CD4-positive, alpha-beta memory T cell (primary cell): ENCODE data around the gene PPP1R12B. TPM values are rescaled to one million over a fixed set of nuclear protein-coding genes. Genes with fewer than 3 reads are reported as not detected.
"Not testable (repeated sequence)": the region's sequence is repeated elsewhere in the genome, so short reads cannot be mapped to it uniquely, and the experiment has no call there.

Experiments
- CTCF ChIA-PET: fragments of 350-600 bp; sonication (Branson Sonifier 250); formaldehyde crosslinking; loops from one replicate; lab custom pipeline; 2021; ENCODE audit warnings: inconsistent platforms; ENCODE audit not compliant: partially characterized antibody; lab: Charles Lee
- POLR2A ChIA-PET: fragments of 350-600 bp; sonication (Branson Sonifier 250); formaldehyde crosslinking; loops from one replicate; lab custom pipeline; 2021; ENCODE audit not compliant: partially characterized antibody; lab: Charles Lee
- DNase-seq, 5 donors: peaks; one replicate each; pipeline versions ENCODE4 v3.0.0 to v3.0.0-alpha.2; 2020 to 2022; ENCODE audit warnings: mixed read lengths in 1 of 5
- H3K27ac ChIP-seq: one replicate; pipeline ENCODE4 v1.7.0; 2013; ENCODE audit warnings: low read depth, low read length
- H3K27me3 ChIP-seq: 2 replicates; pipeline ENCODE4 v1.7.0; 2013; ENCODE audit warnings: mild to moderate bottlenecking, low read length, moderate library complexity; ENCODE audit not compliant: insufficient read depth
- H3K36me3 ChIP-seq: 2 replicates; pipeline ENCODE4 v1.7.0; 2013; ENCODE audit warnings: mild to moderate bottlenecking, low read length, moderate library complexity; ENCODE audit not compliant: insufficient read depth
- H3K4me1 ChIP-seq: 2 replicates; pipeline ENCODE4 v1.7.0; 2013; ENCODE audit warnings: mild to moderate bottlenecking, low read length, moderate library complexity; ENCODE audit not compliant: insufficient read depth
- H3K4me3 ChIP-seq, 2 donors: one replicate each; pipeline ENCODE4 v1.7.0; 2013; ENCODE audit warnings: low read length in 2 of 2, mild to moderate bottlenecking in 1 of 2
- H3K9me3 ChIP-seq, 2 donors: one replicate each; pipeline ENCODE4 v1.7.0; 2013; ENCODE audit warnings: low read length in 2 of 2, control low read depth in 1 of 2; ENCODE audit not compliant: control insufficient read depth in 1 of 2
- H3K27ac Mint-ChIP-seq, 7 donors: one replicate each; pipeline ENCODE4 v1.8.0; 2020 to 2021; ENCODE audit warnings: mixed read lengths in 7 of 7, mild to moderate bottlenecking in 6 of 7, inconsistent platforms in 3 of 7, moderate library complexity in 3 of 7
- H3K27me3 Mint-ChIP-seq, 2 donors: one replicate each; pipeline ENCODE4 v1.8.0; 2020 to 2021; ENCODE audit warnings: mixed read lengths in 2 of 2
- H3K36me3 Mint-ChIP-seq, 2 donors: one replicate each; pipeline ENCODE4 v1.8.0; 2020 to 2021; ENCODE audit warnings: mixed read lengths in 2 of 2, inconsistent platforms in 1 of 2, mild to moderate bottlenecking in 1 of 2
- H3K4me1 Mint-ChIP-seq, 4 donors: one replicate each; pipeline ENCODE4 v1.8.0; 2020 to 2021; ENCODE audit warnings: mixed read lengths in 4 of 4, mild to moderate bottlenecking in 1 of 4
- H3K4me3 Mint-ChIP-seq, 8 donors: one replicate each; pipeline ENCODE4 v1.8.0; 2020 to 2021; ENCODE audit warnings: mixed read lengths in 8 of 8, mild to moderate bottlenecking in 7 of 8, moderate library complexity in 6 of 8, inconsistent platforms in 3 of 8
- H3K9me3 Mint-ChIP-seq, 8 donors: one replicate each; pipeline ENCODE4 v1.8.0; 2020 to 2021; ENCODE audit warnings: mixed read lengths in 8 of 8, mild to moderate bottlenecking in 5 of 8, inconsistent platforms in 3 of 8, moderate library complexity in 1 of 8
- intact Hi-C: fragments of 100-400 bp; cut with micrococcal nuclease; formaldehyde crosslinking; loops from one replicate; pipeline ENCODE4 v1.15.1; 2023
- polyA plus RNA-seq, 2 donors: library from polyadenylated mRNA; unstranded; fragments of 300-500 nt; fragmentation: Illumina TruSeq; gene quantifications; one replicate each; pipeline ENCODE4 v1.2.3, GENCODE V29; 2021
- total RNA-seq, 2 experiments: library from RNA; stranded (reverse); gene quantifications; one replicate each; pipeline ENCODE4 v1.2.3, GENCODE V29; 2021

The PPP1R12B gene
- total and polyA plus RNA-seq, 4 experiments from 2014 or later = 1.9 to 33.7 (median 17.0) TPM

DNA sequence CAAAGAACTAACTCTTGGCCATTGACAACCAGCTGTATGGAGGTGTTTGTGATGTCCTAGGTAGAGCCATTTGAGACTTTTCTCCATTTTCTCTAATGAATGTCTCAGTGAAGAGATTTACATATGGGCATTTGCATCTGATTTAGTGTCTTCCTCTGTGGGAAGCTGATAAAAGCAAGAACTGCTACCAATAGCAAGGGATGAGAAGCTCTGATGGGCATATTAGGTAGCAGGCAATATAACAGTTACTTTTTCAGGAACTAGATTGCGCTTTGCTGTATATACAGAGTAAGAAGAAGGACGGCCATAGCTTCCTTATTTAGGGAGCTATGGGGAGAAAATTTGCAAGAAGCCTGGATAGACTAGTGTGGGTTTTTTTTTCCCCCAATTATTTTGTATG is 192.4 kb downstream of the PPP1R12B start:
- H3K36me3 ChIP-seq, H3K4me1 ChIP-seq, H3K4me1 Mint-ChIP-seq, H3K4me3 Mint-ChIP-seq, CTCF ChIA-PET, DNase-seq, H3K27me3 Mint-ChIP-seq, H3K27me3 ChIP-seq, H3K4me3 ChIP-seq, H3K27ac ChIP-seq, H3K27ac Mint-ChIP-seq, H3K9me3 ChIP-seq, H3K36me3 Mint-ChIP-seq, POLR2A ChIA-PET, H3K9me3 Mint-ChIP-seq, intact Hi-C loops: not testable (repeated sequence)

- H3K27me3 Mint-ChIP-seq, H3K27ac ChIP-seq, H3K27me3 ChIP-seq, H3K4me3 ChIP-seq, H3K36me3 ChIP-seq, H3K9me3 Mint-ChIP-seq, DNase-seq, H3K4me1 ChIP-seq, CTCF ChIA-PET, H3K9me3 ChIP-seq, POLR2A ChIA-PET, H3K4me3 Mint-ChIP-seq, intact Hi-C loops, H3K36me3 Mint-ChIP-seq, H3K4me1 Mint-ChIP-seq, H3K27ac Mint-ChIP-seq: not testable (repeated sequence)
Measured at GRCh38 chr1:202542415-202542814, 193.9 kb downstream of the PPP1R12B start.

GRCh38 chr1:202543537-202543936 is 195.0 kb downstream of the PPP1R12B start:
- POLR2A ChIA-PET, CTCF ChIA-PET: not testable (repeated sequence)

DNA sequence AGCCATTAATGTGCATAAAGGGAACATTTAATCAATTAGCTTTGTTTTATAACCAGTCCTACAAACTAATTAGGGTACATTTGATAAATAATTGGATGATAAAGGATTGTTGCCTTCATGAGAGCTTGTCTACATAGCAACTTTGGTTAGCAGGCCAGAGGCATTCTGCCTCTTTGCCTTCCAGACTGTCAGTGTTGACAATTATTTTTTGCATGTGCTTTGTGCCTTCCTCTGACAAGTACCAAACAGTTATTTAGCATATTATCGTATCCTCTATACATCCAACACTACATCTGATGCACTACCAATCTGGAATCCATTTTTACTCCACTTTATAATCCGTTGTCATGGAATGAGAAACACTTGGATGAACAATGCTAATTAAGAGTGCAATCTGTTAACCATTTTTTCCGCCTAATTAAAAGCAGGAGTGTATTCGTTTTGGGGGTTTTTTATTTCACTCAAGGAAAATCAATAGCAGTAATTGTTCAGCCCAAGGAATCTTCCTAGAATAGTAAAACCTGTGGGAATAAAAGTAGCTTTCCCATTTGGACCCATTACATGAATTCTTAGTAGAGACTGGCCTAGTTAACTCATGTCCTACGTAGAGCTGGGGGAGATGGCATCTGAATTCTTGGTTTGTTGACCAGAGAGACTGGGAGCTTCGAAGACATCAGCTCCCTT is 196.4 kb downstream of the PPP1R12B start:
- H3K9me3 Mint-ChIP-seq, DNase-seq, H3K27ac Mint-ChIP-seq, H3K4me3 Mint-ChIP-seq, H3K4me1 ChIP-seq, CTCF ChIA-PET, POLR2A ChIA-PET, H3K27ac ChIP-seq, H3K9me3 ChIP-seq, intact Hi-C loops, H3K27me3 Mint-ChIP-seq, H3K4me3 ChIP-seq, H3K36me3 Mint-ChIP-seq, H3K27me3 ChIP-seq, H3K4me1 Mint-ChIP-seq, H3K36me3 ChIP-seq: not testable (repeated sequence)

More at GRCh38 chr1:202543537-202543936, 195.0 kb downstream of the PPP1R12B start:
- H3K27ac ChIP-seq, H3K4me1 Mint-ChIP-seq, H3K36me3 ChIP-seq, H3K36me3 Mint-ChIP-seq, H3K27me3 Mint-ChIP-seq, H3K4me1 ChIP-seq, H3K9me3 ChIP-seq, H3K4me3 Mint-ChIP-seq, H3K27ac Mint-ChIP-seq, H3K4me3 ChIP-seq, H3K9me3 Mint-ChIP-seq, DNase-seq, intact Hi-C loops, H3K27me3 ChIP-seq: not testable (repeated sequence)

DNA sequence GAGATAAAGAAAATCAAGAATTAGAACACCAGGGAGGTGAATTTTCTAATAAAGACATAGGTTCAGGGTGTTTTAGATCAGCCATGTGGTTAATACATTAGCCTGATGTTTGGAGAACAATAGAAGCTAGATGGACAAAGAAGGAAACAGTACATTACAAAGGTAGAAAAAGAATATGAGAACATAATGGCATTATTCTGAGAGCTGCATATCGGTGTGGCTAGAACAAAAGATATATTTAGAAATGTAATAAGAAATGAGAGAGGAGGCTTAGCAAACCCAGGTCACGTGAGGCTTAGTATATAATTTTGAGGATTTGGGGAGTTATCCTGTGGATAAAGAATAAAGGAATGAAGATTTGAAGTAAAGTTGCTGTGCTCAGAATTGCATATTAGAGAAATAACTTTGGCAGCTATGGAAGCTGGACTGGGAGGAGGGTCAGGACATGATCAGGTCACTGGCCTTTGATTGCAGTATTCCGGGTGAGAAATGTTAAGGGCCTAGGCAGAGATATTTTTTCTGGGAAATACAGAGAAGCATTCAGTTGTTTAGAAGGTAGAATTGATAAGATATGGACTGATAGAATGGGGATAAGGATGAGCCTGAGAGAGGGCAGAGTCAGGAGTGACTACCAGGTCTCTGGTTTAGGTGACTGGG is 197.3 kb downstream of the PPP1R12B start:
- not testable (repeated sequence) for H3K4me1 Mint-ChIP-seq, H3K27me3 Mint-ChIP-seq

DNA sequence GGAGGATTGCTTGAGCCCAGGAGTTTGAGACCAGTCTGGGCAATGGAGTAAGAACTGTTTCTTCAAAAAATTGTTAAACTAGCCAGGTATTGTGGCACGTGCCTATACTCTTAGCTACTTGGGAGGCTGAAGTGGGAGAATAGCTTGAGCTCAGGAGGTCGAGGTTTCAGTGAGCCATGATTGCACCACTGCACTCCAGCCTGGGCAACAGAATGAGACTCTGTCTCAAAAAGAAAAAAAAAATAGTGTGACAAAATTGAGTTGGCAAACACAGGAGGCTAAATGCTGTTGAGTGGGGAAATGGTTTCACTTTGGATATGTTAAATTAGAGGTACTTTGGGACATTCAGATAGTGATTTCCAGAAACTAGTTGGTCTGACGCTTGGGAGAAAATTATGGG is 197.9 kb downstream of the PPP1R12B start:
- H3K4me1 Mint-ChIP-seq, CTCF ChIA-PET: not testable (repeated sequence)

More for the DNA sequence above, 197.3 kb downstream of the PPP1R12B start:
- H3K9me3 Mint-ChIP-seq, H3K9me3 ChIP-seq, CTCF ChIA-PET, H3K36me3 ChIP-seq, intact Hi-C loops, H3K4me1 ChIP-seq, POLR2A ChIA-PET, H3K36me3 Mint-ChIP-seq, DNase-seq, H3K27me3 ChIP-seq, H3K4me3 ChIP-seq, H3K27ac ChIP-seq, H3K4me3 Mint-ChIP-seq: not testable (repeated sequence)
- peak overlapping the region in 1 of 7 donors; percentile 49 for H3K27ac Mint-ChIP-seq

GRCh38 chr1:202546796-202547195 is 198.3 kb downstream of the PPP1R12B start:
- H3K4me1 Mint-ChIP-seq, H3K36me3 Mint-ChIP-seq, intact Hi-C loops, H3K27me3 ChIP-seq, H3K27me3 Mint-ChIP-seq, H3K9me3 ChIP-seq, POLR2A ChIA-PET, DNase-seq, H3K27ac ChIP-seq, CTCF ChIA-PET, H3K36me3 ChIP-seq, H3K4me1 ChIP-seq, H3K27ac Mint-ChIP-seq, H3K4me3 Mint-ChIP-seq, H3K9me3 Mint-ChIP-seq, H3K4me3 ChIP-seq: not testable (repeated sequence)

More for the DNA sequence above, 197.9 kb downstream of the PPP1R12B start:
- H3K27ac Mint-ChIP-seq, DNase-seq, H3K9me3 ChIP-seq, H3K4me3 Mint-ChIP-seq, H3K36me3 Mint-ChIP-seq, H3K4me1 ChIP-seq, H3K27me3 ChIP-seq, H3K27ac ChIP-seq, intact Hi-C loops, H3K36me3 ChIP-seq, H3K4me3 ChIP-seq, H3K9me3 Mint-ChIP-seq, H3K27me3 Mint-ChIP-seq, POLR2A ChIA-PET: not testable (repeated sequence)
